Esophagus muscularis mucosa (tissue), 3 donors: Measurements from ENCODE around the gene CEP290.

ENCODE experiments used
- POLR2A ChIP-seq: fragments of 450-650 bp; IDR thresholded peaks from one replicate; pipeline ENCODE4 v1.6.1; 2017; ENCODE audit warnings: antibody characterized with exemption, moderate library complexity, mild to moderate bottlenecking, low read depth
- POLR2AphosphoS5 ChIP-seq, 2 donors: sonication (generic); formaldehyde crosslinking; IDR thresholded peaks; one replicate each; pipeline ENCODE4 v1.6.1; 2017; ENCODE audit warnings: antibody characterized with exemption in 2 of 2
- TF ChIP-seq, protein P1 (sequence below), 3 experiments: fragments of 200-600 bp in 2 of 3; fragments of 450-650 bp in 1 of 3; sonication (generic) in 2 of 3; IDR thresholded peaks; one replicate each; pipeline ENCODE4 v1.5.1; 2017 to 2019; ENCODE audit warnings: antibody characterized with exemption in 3 of 3, mild to moderate bottlenecking in 2 of 3, moderate library complexity in 1 of 3

DNA sequence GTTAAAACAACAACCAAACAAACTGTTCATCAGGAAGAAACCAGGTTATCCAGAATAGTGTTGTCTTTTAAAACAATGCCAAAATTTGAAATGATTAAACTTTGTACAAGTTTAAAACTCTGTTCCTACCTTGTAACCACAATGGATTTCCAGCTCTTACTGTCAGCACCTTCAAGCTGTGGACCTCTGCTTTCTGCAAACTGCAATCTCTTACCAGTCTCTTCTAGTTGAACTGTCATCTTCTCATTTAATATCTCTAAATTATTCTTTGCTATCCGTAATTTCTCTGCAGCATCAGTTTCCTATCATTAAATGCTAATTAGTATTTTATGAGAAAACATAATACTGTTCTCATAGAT lies 83.2 kb downstream of the CEP290 start:
- TF ChIP-seq POLR2A (no peak), POLR2AphosphoS5 (IDR thresholded peaks at IDR 0.05) (no peak)
- TF ChIP-seq, protein P1, sequence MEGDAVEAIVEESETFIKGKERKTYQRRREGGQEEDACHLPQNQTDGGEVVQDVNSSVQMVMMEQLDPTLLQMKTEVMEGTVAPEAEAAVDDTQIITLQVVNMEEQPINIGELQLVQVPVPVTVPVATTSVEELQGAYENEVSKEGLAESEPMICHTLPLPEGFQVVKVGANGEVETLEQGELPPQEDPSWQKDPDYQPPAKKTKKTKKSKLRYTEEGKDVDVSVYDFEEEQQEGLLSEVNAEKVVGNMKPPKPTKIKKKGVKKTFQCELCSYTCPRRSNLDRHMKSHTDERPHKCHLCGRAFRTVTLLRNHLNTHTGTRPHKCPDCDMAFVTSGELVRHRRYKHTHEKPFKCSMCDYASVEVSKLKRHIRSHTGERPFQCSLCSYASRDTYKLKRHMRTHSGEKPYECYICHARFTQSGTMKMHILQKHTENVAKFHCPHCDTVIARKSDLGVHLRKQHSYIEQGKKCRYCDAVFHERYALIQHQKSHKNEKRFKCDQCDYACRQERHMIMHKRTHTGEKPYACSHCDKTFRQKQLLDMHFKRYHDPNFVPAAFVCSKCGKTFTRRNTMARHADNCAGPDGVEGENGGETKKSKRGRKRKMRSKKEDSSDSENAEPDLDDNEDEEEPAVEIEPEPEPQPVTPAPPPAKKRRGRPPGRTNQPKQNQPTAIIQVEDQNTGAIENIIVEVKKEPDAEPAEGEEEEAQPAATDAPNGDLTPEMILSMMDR (IDR thresholded peaks at IDR 0.05) = no peak
